GM12891 (cell line): Measurements from ENCODE around the gene TBC1D8.

ENCODE experiments used
- DNase-seq: peaks from one replicate; pipeline ENCODE4 v3.0.0; 2011; ENCODE audit warnings: low spot score; ENCODE audit not compliant: insufficient read length
- FAIRE-seq: peaks from 2 replicates; lab custom pipeline; 2011; peaks lifted over from hg19 to GRCh38; lab: Jason Lieb, UNC
- PAX5 ChIP-seq: IDR thresholded peaks from 2 replicates; pipeline ENCODE4 v1.6.1; 2011; ENCODE audit warnings: low read length, moderate library complexity, mild to moderate bottlenecking; ENCODE audit not compliant: insufficient read depth, severe bottlenecking
- POLR2A ChIP-seq: IDR thresholded peaks from 2 replicates; pipeline ENCODE4 v1.6.1; 2011; ENCODE audit warnings: low read depth, low read length, control low read depth
- POLR2AphosphoS5 ChIP-seq: IDR thresholded peaks from 2 replicates; pipeline ENCODE4 v1.6.1; 2011; ENCODE audit warnings: low read depth, low read length, control low read depth
- POU2F2 ChIP-seq: IDR thresholded peaks from 2 replicates; pipeline ENCODE4 v1.6.1; 2011; ENCODE audit warnings: low read depth, mild to moderate bottlenecking, control low read depth, low read length, moderate library complexity
- SPI1 ChIP-seq: IDR thresholded peaks from 2 replicates; pipeline ENCODE4 v1.6.1; 2011; ENCODE audit warnings: low read depth, low read length, control low read depth
- TAF1 ChIP-seq: IDR thresholded peaks from 2 replicates; pipeline ENCODE4 v1.6.1; 2011; ENCODE audit warnings: low read depth, low read length, control low read depth

The TBC1D8 gene

GRCh38 chr2:101162561-101163330 is 11.6 kb upstream of the TBC1D8 start:
- FAIRE-seq (no peak), DNase-seq (no peak)
- no peak for TF ChIP-seq POU2F2
- TF ChIP-seq SPI1: no peak
- no peak for TF ChIP-seq POLR2A
- TF ChIP-seq POLR2AphosphoS5: no peak
- TF ChIP-seq PAX5: no peak
- no peak for TF ChIP-seq TAF1

- FAIRE-seq (no peak), DNase-seq (no peak)
- no peak for TF ChIP-seq PAX5
- TF ChIP-seq SPI1: no peak
- TF ChIP-seq POLR2A: no peak
- TF ChIP-seq TAF1: no peak
- TF ChIP-seq POU2F2: no peak
- no peak for TF ChIP-seq POLR2AphosphoS5
Observed at GRCh38 chr2:101161658-101162057, 10.5 kb upstream of the TBC1D8 start.

- no peak for DNase-seq
- TF ChIP-seq POLR2A (no peak), TAF1 (no peak)
- no peak for FAIRE-seq
Observed at GRCh38 chr2:101160454-101160853, 9.3 kb upstream of the TBC1D8 start.

- TF ChIP-seq POLR2AphosphoS5 (no peak), PAX5 (no peak), POLR2A (no peak), SPI1 (no peak), POU2F2 (no peak), TAF1 (no peak)
- no peak for FAIRE-seq
- no peak for DNase-seq
Observed at GRCh38 chr2:101159526-101159925, 8.3 kb upstream of the TBC1D8 start.

GRCh38 chr2:101157272-101157671 is 6.1 kb upstream of the TBC1D8 start:
- peak; percentile 69 for FAIRE-seq
- TF ChIP-seq POU2F2 (no peak), TAF1 (no peak), POLR2A (no peak), SPI1 (no peak)
- no peak for DNase-seq

- TF ChIP-seq POU2F2 (no peak), SPI1 (no peak), TAF1 (no peak), POLR2A (no peak), POLR2AphosphoS5 (no peak), PAX5 (no peak)
- no peak for FAIRE-seq
Observed at GRCh38 chr2:101153787-101154186, 2.6 kb upstream of the TBC1D8 start.

GRCh38 chr2:101153077-101153707 is 2.0 kb upstream of the TBC1D8 start:
- TF ChIP-seq SPI1: no peak
- no peak for TF ChIP-seq POLR2AphosphoS5
- TF ChIP-seq POLR2A: no peak
- TF ChIP-seq POU2F2: no peak
- TF ChIP-seq TAF1: no peak
- FAIRE-seq: no peak
- no peak for DNase-seq

More at GRCh38 chr2:101153787-101154186, 2.6 kb upstream of the TBC1D8 start:
- DNase-seq: no peak

- DNase-seq (peak; percentile 46), FAIRE-seq (peak; percentile 94)
- TF ChIP-seq POLR2AphosphoS5 (no peak), POU2F2 (peak; percentile 83), SPI1 (0 out of 2 replicates have a peak, but pooled peaks have one; percentile 4)
Observed at GRCh38 chr2:101152272-101153076, 1.3 kb upstream of the TBC1D8 start.

- TF ChIP-seq TAF1 (no peak), POLR2A (no peak), SPI1 (no peak), POU2F2 (no peak), PAX5 (no peak), POLR2AphosphoS5 (no peak)
Observed at GRCh38 chr2:101151859-101152271, 683 bp upstream of the TBC1D8 start.

More at GRCh38 chr2:101151859-101152271, 683 bp upstream of the TBC1D8 start:
- no peak for FAIRE-seq
- DNase-seq: no peak
